SK-N-MC (cell line): ENCODE data around the gene DNASE2B.

Experiments
- EZH2 ChIP-seq: fragments of 200-600 bp; sonication (generic); IDR thresholded peaks from one replicate; pipeline ENCODE4 v1.6.1; 2017; ENCODE audit warnings: antibody characterized with exemption
- POLR2AphosphoS5 ChIP-seq: IDR thresholded peaks from 2 replicates; pipeline ENCODE4 v1.6.1; 2012; ENCODE audit warnings: mild to moderate bottlenecking, low read depth, low read length, borderline replicate concordance

DNA sequence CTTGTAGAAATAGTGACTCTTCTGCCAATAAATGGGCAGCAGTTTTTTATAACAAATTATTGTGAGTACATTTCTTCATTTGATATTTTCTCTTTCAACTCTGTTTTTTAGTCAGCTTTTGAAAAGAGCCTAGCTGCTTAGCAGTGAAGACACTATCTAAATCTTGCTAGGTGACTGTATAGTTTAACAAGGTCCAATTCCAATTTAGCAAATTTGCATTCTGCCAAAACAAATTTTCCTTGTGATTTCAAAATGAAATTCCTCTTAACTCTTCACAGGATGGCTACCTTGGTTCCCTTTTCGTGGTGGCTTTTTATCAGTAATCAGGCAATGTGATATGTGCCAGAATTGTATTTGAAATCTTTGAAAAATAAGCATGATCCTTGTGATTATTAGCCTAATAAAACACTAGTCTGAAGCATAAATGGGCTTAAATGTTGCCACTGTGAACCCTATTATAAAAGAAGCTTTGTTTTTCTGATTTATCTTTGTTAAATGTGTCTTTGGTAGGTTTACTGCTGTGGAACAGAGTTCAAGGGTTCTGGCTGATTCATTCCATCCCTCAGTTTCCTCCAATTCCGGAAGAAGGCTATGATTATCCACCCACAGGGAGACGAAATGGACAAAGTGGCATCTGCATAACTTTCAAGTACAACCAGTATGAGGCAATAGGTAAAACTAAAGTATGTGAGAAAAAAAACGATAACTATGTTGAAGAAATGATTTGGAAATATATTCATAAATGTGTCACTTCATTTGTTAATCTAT is 12.2 kb downstream of the DNASE2B start:
- TF ChIP-seq EZH2, result no peak
- no peak for TF ChIP-seq POLR2AphosphoS5
